GM23338 (cell line): Measurements from ENCODE around the gene MRGPRG. TPM values are rescaled to one million over a fixed set of nuclear protein-coding genes. Genes with fewer than 3 reads are reported as not detected.

ENCODE experiments used
- ATAC-seq: fragments of 200-7000 bp; cut with Tn5 transposase; 3 replicates; pipeline ENCODE4 v1.9.1; 2020
- DNase-seq: peaks from one replicate; pipeline ENCODE4 v3.0.0-alpha.2; 2015; ENCODE audit warnings: low spot score
- H2AFZ ChIP-seq: fragments of 200-600 bp; sonication (generic); 2 replicates; pipeline ENCODE4 v1.8.0; 2016; ENCODE audit warnings: antibody characterized with exemption, mild to moderate bottlenecking, moderate library complexity
- H3F3A ChIP-seq: fragments of 200-600 bp; sonication (generic); replicated peaks from 2 replicates; pipeline ENCODE4 v1.8.0; 2017; ENCODE audit warnings: antibody characterized with exemption, mixed run types, low read depth
- H3K27ac ChIP-seq: fragments of 200-600 bp; sonication (generic); 2 replicates; pipeline ENCODE4 v1.6.1; 2016; ENCODE audit warnings: low read depth
- H3K27me3 ChIP-seq: fragments of 200-600 bp; sonication (generic); 2 replicates; pipeline ENCODE4 v1.8.0; 2016; ENCODE audit warnings: mild to moderate bottlenecking, mixed run types, moderate library complexity; ENCODE audit not compliant: insufficient read depth
- H3K36me3 ChIP-seq: fragments of 200-600 bp; sonication (generic); 2 replicates; pipeline ENCODE4 v1.8.0; 2016; ENCODE audit warnings: mild to moderate bottlenecking; ENCODE audit not compliant: insufficient read depth
- H3K4me1 ChIP-seq: fragments of 200-600 bp; sonication (generic); 2 replicates; pipeline ENCODE4 v1.8.0; 2016; ENCODE audit warnings: mild to moderate bottlenecking, moderate library complexity; ENCODE audit not compliant: insufficient read depth
- H3K4me2 ChIP-seq: fragments of 200-600 bp; sonication (generic); 2 replicates; pipeline ENCODE4 v1.7.1; 2017; ENCODE audit warnings: mixed run types
- H3K4me3 ChIP-seq: fragments of 200-600 bp; sonication (generic); 2 replicates; pipeline ENCODE4 v1.6.1; 2016; ENCODE audit warnings: mixed run types
- H3K79me2 ChIP-seq: fragments of 200-600 bp; sonication (generic); replicated peaks from 2 replicates; pipeline ENCODE4 v1.8.0; 2017; ENCODE audit warnings: mild to moderate bottlenecking; ENCODE audit not compliant: insufficient read depth
- H3K9me2 ChIP-seq: fragments of 200-600 bp; sonication (generic); 2 replicates; pipeline ENCODE4 v1.8.0; 2017; ENCODE audit not compliant: insufficient read depth
- H4K20me1 ChIP-seq: fragments of 200-600 bp; sonication (generic); replicated peaks from 2 replicates; pipeline ENCODE4 v1.8.0; 2017; ENCODE audit warnings: mild to moderate bottlenecking; ENCODE audit not compliant: insufficient read depth
- H3K27ac Mint-ChIP-seq: 2 replicates; pipeline ENCODE4 v1.8.0; 2020; ENCODE audit warnings: inconsistent platforms, mild to moderate bottlenecking, moderate library complexity, mixed read lengths
- H3K27me3 Mint-ChIP-seq: 3 replicates; pipeline ENCODE4 v1.8.0; 2022; ENCODE audit warnings: low read depth, mild to moderate bottlenecking, moderate library complexity, mixed read lengths, inconsistent platforms; ENCODE audit not compliant: insufficient read depth, poor library complexity
- H3K36me3 Mint-ChIP-seq: 3 replicates; pipeline ENCODE4 v1.8.0; 2021; ENCODE audit warnings: low read depth, mild to moderate bottlenecking, inconsistent platforms, moderate library complexity, mixed read lengths
- H3K4me1 Mint-ChIP-seq: 3 replicates; pipeline ENCODE4 v1.8.0; 2020; ENCODE audit warnings: mild to moderate bottlenecking, inconsistent platforms, mixed read lengths
- H3K4me3 Mint-ChIP-seq: 3 replicates; pipeline ENCODE4 v1.8.0; 2021; ENCODE audit warnings: moderate library complexity, mild to moderate bottlenecking, inconsistent platforms, mixed read lengths
- H3K9me3 Mint-ChIP-seq: 3 replicates; pipeline ENCODE4 v1.8.0; 2020; ENCODE audit warnings: moderate library complexity, mild to moderate bottlenecking, inconsistent platforms, mixed read lengths
- CREB1 ChIP-seq: fragments of 250-450 bp; sonication (Bioruptor Pico); IDR thresholded peaks from 2 replicates; pipeline ENCODE4 v1.5.0; 2020; ENCODE audit warnings: low read depth, mild to moderate bottlenecking, moderate library complexity
- EZH2 ChIP-seq: fragments of 200-600 bp; sonication (generic); IDR thresholded peaks from one replicate; pipeline ENCODE4 v1.8.0; 2017; ENCODE audit warnings: antibody characterized with exemption, mild to moderate bottlenecking, low read depth; ENCODE audit not compliant: unreplicated experiment
- NANOG ChIP-seq: IDR thresholded peaks from 2 replicates; pipeline ENCODE4 v1.6.1; 2016; ENCODE audit warnings: antibody characterized with exemption, borderline replicate concordance
- POLR2AphosphoS5 ChIP-seq: IDR thresholded peaks from 2 replicates; pipeline ENCODE4 v1.6.1; 2016; ENCODE audit warnings: antibody characterized with exemption, low read depth
- STAT1 ChIP-seq: IDR thresholded peaks from one replicate; pipeline ENCODE4 v1.6.1; 2016; ENCODE audit warnings: antibody characterized with exemption; ENCODE audit not compliant: unreplicated experiment
- ZNF114 ChIP-seq: fragments of 250-450 bp; sonication (Bioruptor Pico); IDR thresholded peaks from 2 replicates; pipeline ENCODE4 v1.5.0; 2020; ENCODE audit warnings: mild to moderate bottlenecking, moderate library complexity
- ZNF331 ChIP-seq: fragments of 250-450 bp; sonication (Bioruptor Pico); IDR thresholded peaks from 2 replicates; pipeline ENCODE4 v1.5.0; 2020; ENCODE audit warnings: low read depth, mild to moderate bottlenecking, moderate library complexity
- polyA plus RNA-seq: library from polyadenylated mRNA; unstranded; fragments of >200 nt; fragmentation: Nextera tagmentation; extraction: Ambion mirVana; gene quantifications from 2 replicates; pipeline ENCODE4 v1.2.1, GENCODE V29; 2016
- total RNA-seq: library from RNA; depleted of rRNA; stranded (reverse); fragments of >200 nt; shearing (Covaris generic); gene quantifications from 2 replicates; pipeline ENCODE4 v1.2.3, GENCODE V29; 2014
- TF ChIP-seq, protein P1 (sequence below), 2 experiments: fragments of 200-600 bp in 1 of 2; sonication (generic) in 1 of 2; conservative IDR thresholded peaks; 2 replicates each; pipeline versions ENCODE4 v1.5.1 to v1.6.1; 2016 to 2017; ENCODE audit warnings: antibody characterized with exemption in 2 of 2, low read depth in 2 of 2, mild to moderate bottlenecking in 2 of 2, moderate library complexity in 1 of 2
- TF ChIP-seq, protein P2 (sequence below): IDR thresholded peaks from one replicate; pipeline ENCODE4 v1.6.1; 2018; ENCODE audit warnings: antibody characterized with exemption; ENCODE audit not compliant: unreplicated experiment
- TF ChIP-seq, protein P3 (sequence below): IDR thresholded peaks from 2 replicates; pipeline ENCODE4 v1.6.1; 2016; ENCODE audit warnings: antibody characterized with exemption
- TF ChIP-seq, protein P4 (sequence below): fragments of 250-450 bp; sonication (Bioruptor Pico); IDR thresholded peaks from 2 replicates; pipeline ENCODE4 v1.5.0; 2020; ENCODE audit warnings: mild to moderate bottlenecking, moderate library complexity

Gene MRGPRG
- total and polyA plus RNA-seq, 2 experiments from 2014 or later: not detected

DNA sequence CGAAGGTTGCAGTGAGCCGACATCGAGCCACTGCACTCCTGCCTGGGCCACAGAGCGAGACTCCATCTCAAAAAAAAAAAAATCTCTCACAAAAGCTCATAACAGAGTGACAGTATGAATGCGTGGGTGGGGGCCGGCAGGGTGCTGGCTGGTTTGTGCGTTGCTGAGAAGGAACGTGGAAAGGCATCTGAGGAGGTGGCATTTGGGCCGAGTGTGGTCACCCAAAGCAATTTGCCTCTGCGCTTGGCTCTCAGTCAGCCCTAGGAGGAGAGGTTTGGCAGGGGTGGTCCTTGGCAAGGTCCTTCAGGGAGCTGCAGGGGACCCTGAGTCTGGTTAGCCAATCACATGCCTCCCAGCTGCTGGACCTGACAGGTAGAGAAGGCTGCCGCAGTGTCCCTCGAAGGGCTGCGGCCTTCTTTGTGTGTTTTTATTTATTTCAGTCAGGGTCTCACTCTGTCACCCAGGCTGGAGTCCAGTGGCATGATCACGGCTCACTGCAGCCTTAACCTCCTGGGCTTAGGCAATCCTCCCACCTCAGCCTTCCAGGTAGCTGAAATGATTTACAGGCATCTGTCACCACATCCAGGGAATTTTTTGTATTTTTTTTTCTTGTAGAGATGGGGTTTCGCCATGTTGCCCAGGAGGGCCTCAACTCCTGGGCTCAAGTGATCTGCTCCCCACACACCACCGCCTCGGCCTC is 30.0 kb downstream of the MRGPRG start:
- Histone ChIP-seq H3K36me3 (no peaks in the 10 kb centered on the region), H4K20me1 (no peaks in the 10 kb centered on the region), H3K4me3 (no peak overlapping the region), H3K79me2 (no peaks in the 10 kb centered on the region), H3F3A (0 out of 2 replicates have a peak, but pooled peaks cover 4% of the 10 kb centered on the region), H3K27me3 (no peaks in the 10 kb centered on the region), H2AFZ (peak overlapping the region; percentile 63; the same call in 1 of the 2 replicates), H3K4me1 (peaks cover 22% of the 10 kb centered on the region), H3K4me2 (peak overlapping the region; percentile 42), H3K27ac (no peak overlapping the region), H3K9me2 (0 out of 2 replicates have a peak, but pooled peaks cover 3% of the 10 kb centered on the region)
- Mint-ChIP-seq H3K9me3 (peaks cover 6% of the 10 kb centered on the region; the same call in 1 of the 3 replicates), H3K27ac (0 out of 2 replicates have a peak overlapping the region, but pooled peaks have one; percentile 52), H3K27me3 (peaks cover 17% of the 10 kb centered on the region), H3K4me1 (peaks cover 36% of the 10 kb centered on the region), H3K4me3 (peak overlapping the region; percentile 48; the same call in 2 of the 3 replicates), H3K36me3 (no peaks in the 10 kb centered on the region; the same call in 1 of the 3 replicates)
- no peak for TF ChIP-seq ZNF331 (CRISPR knock-in tag)
- no peak for TF ChIP-seq STAT1
- no peak for TF ChIP-seq POLR2AphosphoS5
- TF ChIP-seq EZH2: no peak
- TF ChIP-seq CREB1 (CRISPR knock-in tag): no peak
- TF ChIP-seq NANOG: no peak
- TF ChIP-seq, protein P1, sequence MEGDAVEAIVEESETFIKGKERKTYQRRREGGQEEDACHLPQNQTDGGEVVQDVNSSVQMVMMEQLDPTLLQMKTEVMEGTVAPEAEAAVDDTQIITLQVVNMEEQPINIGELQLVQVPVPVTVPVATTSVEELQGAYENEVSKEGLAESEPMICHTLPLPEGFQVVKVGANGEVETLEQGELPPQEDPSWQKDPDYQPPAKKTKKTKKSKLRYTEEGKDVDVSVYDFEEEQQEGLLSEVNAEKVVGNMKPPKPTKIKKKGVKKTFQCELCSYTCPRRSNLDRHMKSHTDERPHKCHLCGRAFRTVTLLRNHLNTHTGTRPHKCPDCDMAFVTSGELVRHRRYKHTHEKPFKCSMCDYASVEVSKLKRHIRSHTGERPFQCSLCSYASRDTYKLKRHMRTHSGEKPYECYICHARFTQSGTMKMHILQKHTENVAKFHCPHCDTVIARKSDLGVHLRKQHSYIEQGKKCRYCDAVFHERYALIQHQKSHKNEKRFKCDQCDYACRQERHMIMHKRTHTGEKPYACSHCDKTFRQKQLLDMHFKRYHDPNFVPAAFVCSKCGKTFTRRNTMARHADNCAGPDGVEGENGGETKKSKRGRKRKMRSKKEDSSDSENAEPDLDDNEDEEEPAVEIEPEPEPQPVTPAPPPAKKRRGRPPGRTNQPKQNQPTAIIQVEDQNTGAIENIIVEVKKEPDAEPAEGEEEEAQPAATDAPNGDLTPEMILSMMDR (conservative IDR thresholded peaks at IDR 0.05; ENCODE audit: low read depth in 2 of 2): no peak
- TF ChIP-seq, protein P2, sequence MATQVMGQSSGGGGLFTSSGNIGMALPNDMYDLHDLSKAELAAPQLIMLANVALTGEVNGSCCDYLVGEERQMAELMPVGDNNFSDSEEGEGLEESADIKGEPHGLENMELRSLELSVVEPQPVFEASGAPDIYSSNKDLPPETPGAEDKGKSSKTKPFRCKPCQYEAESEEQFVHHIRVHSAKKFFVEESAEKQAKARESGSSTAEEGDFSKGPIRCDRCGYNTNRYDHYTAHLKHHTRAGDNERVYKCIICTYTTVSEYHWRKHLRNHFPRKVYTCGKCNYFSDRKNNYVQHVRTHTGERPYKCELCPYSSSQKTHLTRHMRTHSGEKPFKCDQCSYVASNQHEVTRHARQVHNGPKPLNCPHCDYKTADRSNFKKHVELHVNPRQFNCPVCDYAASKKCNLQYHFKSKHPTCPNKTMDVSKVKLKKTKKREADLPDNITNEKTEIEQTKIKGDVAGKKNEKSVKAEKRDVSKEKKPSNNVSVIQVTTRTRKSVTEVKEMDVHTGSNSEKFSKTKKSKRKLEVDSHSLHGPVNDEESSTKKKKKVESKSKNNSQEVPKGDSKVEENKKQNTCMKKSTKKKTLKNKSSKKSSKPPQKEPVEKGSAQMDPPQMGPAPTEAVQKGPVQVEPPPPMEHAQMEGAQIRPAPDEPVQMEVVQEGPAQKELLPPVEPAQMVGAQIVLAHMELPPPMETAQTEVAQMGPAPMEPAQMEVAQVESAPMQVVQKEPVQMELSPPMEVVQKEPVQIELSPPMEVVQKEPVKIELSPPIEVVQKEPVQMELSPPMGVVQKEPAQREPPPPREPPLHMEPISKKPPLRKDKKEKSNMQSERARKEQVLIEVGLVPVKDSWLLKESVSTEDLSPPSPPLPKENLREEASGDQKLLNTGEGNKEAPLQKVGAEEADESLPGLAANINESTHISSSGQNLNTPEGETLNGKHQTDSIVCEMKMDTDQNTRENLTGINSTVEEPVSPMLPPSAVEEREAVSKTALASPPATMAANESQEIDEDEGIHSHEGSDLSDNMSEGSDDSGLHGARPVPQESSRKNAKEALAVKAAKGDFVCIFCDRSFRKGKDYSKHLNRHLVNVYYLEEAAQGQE: no peak
- TF ChIP-seq, protein P3, sequence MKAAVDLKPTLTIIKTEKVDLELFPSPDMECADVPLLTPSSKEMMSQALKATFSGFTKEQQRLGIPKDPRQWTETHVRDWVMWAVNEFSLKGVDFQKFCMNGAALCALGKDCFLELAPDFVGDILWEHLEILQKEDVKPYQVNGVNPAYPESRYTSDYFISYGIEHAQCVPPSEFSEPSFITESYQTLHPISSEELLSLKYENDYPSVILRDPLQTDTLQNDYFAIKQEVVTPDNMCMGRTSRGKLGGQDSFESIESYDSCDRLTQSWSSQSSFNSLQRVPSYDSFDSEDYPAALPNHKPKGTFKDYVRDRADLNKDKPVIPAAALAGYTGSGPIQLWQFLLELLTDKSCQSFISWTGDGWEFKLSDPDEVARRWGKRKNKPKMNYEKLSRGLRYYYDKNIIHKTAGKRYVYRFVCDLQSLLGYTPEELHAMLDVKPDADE: no peak
- TF ChIP-seq, protein P4, sequence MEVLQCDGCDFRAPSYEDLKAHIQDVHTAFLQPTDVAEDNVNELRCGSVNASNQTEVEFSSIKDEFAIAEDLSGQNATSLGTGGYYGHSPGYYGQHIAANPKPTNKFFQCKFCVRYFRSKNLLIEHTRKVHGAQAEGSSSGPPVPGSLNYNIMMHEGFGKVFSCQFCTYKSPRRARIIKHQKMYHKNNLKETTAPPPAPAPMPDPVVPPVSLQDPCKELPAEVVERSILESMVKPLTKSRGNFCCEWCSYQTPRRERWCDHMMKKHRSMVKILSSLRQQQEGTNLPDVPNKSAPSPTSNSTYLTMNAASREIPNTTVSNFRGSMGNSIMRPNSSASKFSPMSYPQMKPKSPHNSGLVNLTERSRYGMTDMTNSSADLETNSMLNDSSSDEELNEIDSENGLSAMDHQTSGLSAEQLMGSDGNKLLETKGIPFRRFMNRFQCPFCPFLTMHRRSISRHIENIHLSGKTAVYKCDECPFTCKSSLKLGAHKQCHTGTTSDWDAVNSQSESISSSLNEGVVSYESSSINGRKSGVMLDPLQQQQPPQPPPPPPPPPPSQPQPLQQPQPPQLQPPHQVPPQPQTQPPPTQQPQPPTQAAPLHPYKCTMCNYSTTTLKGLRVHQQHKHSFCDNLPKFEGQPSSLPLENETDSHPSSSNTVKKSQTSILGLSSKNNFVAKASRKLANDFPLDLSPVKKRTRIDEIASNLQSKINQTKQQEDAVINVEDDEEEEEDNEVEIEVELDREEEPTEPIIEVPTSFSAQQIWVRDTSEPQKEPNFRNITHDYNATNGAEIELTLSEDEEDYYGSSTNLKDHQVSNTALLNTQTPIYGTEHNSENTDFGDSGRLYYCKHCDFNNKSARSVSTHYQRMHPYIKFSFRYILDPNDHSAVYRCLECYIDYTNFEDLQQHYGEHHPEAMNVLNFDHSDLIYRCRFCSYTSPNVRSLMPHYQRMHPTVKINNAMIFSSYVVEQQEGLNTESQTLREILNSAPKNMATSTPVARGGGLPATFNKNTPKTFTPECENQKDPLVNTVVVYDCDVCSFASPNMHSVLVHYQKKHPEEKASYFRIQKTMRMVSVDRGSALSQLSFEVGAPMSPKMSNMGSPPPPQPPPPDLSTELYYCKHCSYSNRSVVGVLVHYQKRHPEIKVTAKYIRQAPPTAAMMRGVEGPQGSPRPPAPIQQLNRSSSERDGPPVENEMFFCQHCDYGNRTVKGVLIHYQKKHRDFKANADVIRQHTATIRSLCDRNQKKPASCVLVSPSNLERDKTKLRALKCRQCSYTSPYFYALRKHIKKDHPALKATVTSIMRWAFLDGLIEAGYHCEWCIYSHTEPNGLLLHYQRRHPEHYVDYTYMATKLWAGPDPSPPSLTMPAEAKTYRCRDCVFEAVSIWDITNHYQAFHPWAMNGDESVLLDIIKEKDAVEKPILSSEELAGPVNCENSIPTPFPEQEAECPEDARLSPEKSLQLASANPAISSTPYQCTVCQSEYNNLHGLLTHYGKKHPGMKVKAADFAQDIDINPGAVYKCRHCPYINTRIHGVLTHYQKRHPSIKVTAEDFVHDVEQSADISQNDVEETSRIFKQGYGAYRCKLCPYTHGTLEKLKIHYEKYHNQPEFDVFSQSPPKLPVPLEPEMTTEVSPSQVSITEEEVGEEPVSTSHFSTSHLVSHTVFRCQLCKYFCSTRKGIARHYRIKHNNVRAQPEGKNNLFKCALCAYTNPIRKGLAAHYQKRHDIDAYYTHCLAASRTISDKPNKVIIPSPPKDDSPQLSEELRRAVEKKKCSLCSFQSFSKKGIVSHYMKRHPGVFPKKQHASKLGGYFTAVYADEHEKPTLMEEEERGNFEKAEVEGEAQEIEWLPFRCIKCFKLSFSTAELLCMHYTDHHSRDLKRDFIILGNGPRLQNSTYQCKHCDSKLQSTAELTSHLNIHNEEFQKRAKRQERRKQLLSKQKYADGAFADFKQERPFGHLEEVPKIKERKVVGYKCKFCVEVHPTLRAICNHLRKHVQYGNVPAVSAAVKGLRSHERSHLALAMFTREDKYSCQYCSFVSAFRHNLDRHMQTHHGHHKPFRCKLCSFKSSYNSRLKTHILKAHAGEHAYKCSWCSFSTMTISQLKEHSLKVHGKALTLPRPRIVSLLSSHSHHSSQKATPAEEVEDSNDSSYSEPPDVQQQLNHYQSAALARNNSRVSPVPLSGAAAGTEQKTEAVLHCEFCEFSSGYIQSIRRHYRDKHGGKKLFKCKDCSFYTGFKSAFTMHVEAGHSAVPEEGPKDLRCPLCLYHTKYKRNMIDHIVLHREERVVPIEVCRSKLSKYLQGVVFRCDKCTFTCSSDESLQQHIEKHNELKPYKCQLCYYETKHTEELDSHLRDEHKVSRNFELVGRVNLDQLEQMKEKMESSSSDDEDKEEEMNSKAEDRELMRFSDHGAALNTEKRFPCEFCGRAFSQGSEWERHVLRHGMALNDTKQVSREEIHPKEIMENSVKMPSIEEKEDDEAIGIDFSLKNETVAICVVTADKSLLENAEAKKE (CRISPR knock-in tag): no peak
- no peak for TF ChIP-seq ZNF114 (CRISPR knock-in tag)
- ATAC-seq (peak; percentile 11; the same call in 2 of the 3 replicates), DNase-seq (no peak)
